ENCODE measurements around the gene NUP210. TPM values are rescaled to one million over a fixed set of nuclear protein-coding genes. Genes with fewer than 3 reads are reported as not detected.

The NUP210 gene
- total and polyA plus RNA-seq, 2 of the 13 experiments (the other 11 are each of a cell fraction or from before 2014, with no cell fraction given): 31.6 to 35.2 TPM

- TF ChIP-seq WIZ (CRISPR knock-in tag; IDR thresholded peaks at IDR 0.05) (no peak), ARNT2 (CRISPR knock-in tag; IDR thresholded peaks at IDR 0.05; ENCODE audit: low read depth) (no peak), FOXC1 (CRISPR knock-in tag; IDR thresholded peaks at IDR 0.05; ENCODE audit: borderline replicate concordance) (no peak), ZNF761 (CRISPR knock-in tag; conservative IDR thresholded peaks at IDR 0.05) (no peak), TCF12 (IDR thresholded peaks at IDR 0.05) (no peak), TCF12 (CRISPR knock-in tag; IDR thresholded peaks at IDR 0.05) (no peak)
Observed at GRCh38 chr3:13427662-13428603, 7.8 kb upstream of the NUP210 start (continued).

- Histone ChIP-seq H2AFZ (ENCODE audit: low read length) (no peak overlapping the region), H3K9me3 (ENCODE audit: low read length) (no peaks in the 10 kb centered on the region), H3K4me1 (ENCODE audit: insufficient read depth, low read length) (peaks cover 69% of the 10 kb centered on the region), H3K4me3 (replicated peaks in 1 of 3; ENCODE audit: insufficient read depth in 1 of 3, low read depth in 2 of 3, low read length in 3 of 3) (no peak overlapping the region), H3K4me2 (ENCODE audit: low read depth, low read length) (no peak overlapping the region), H3K36me3 (replicated peaks in 1 of 2; ENCODE audit: control insufficient read depth in 1 of 2, insufficient read depth in 2 of 2, low read length in 2 of 2) (no peaks in the 10 kb centered on the region), H3K79me2 (ENCODE audit: insufficient read depth, low read length) (no peaks in the 10 kb centered on the region), H3K9ac (ENCODE audit: insufficient read depth, low read depth, low read length) (no peak overlapping the region), H3K27ac (ENCODE audit: extremely low read length, insufficient read depth, low read length) (no peak overlapping the region), H4K20me1 (ENCODE audit: insufficient read depth, low read length) (no peaks in the 10 kb centered on the region), H3K27me3 (ENCODE audit: control insufficient read depth in 1 of 2, insufficient read depth in 2 of 2, low read length in 2 of 2) (no peaks in the 10 kb centered on the region)
- intact Hi-C loops (cut with micrococcal nuclease; ENCODE audit: unreplicated experiment) (no loop called here), in situ Hi-C loops (cut with HindIII; ENCODE audit: extremely low pct_ligation_motif_present, low pct_unique_long_range_greater_than_20kb) (no loop called here)
- ATAC-seq (no peak), FAIRE-seq (no peak), DNase-seq (ENCODE audit: low spot score) (no peak)
- WGBS (ENCODE audit: low lambda C conversion rate): 83% methylated on average over 1 of the region's 1 CpG
- CTCF ChIA-PET (ENCODE audit: low intra/inter-chr PET ratio, low total read pairs): no interaction called here
- no TSS peak for BruUV-seq (replicated peaks)
- POLR2A ChIA-PET: interaction anchor here (1.1 kb wide), 1 partner anchor 28 kb away, joined by 3 read pairs; no protein-coding TSS in a partner anchor
- no peak for TF ChIP-seq POLR2G (IDR thresholded peaks at IDR 0.05; ENCODE audit: low read depth, low read length)
- TF ChIP-seq SKIL (CRISPR knock-in tag; IDR thresholded peaks at IDR 0.05; ENCODE audit: borderline replicate concordance): no peak
- no peak for TF ChIP-seq CENPBD1 (CRISPR knock-in tag; IDR thresholded peaks at IDR 0.05; ENCODE audit: borderline replicate concordance, low read depth)
- TF ChIP-seq HOXA5 (CRISPR knock-in tag; IDR thresholded peaks at IDR 0.05): no peak
- no peak for TF ChIP-seq ZBTB33 (CRISPR knock-in tag; IDR thresholded peaks at IDR 0.05)
- TF ChIP-seq, protein P1, sequence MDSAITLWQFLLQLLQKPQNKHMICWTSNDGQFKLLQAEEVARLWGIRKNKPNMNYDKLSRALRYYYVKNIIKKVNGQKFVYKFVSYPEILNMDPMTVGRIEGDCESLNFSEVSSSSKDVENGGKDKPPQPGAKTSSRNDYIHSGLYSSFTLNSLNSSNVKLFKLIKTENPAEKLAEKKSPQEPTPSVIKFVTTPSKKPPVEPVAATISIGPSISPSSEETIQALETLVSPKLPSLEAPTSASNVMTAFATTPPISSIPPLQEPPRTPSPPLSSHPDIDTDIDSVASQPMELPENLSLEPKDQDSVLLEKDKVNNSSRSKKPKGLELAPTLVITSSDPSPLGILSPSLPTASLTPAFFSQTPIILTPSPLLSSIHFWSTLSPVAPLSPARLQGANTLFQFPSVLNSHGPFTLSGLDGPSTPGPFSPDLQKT (CRISPR knock-in tag; IDR thresholded peaks at IDR 0.05; ENCODE audit: borderline replicate concordance): no peak
- TF ChIP-seq ZNF746 (CRISPR knock-in tag; IDR thresholded peaks at IDR 0.05): no peak
- TF ChIP-seq ZNF691 (CRISPR knock-in tag; IDR thresholded peaks at IDR 0.05; ENCODE audit: borderline replicate concordance, low read depth): no peak
- TF ChIP-seq ZNF670 (CRISPR knock-in tag; IDR thresholded peaks at IDR 0.05; ENCODE audit: borderline replicate concordance): no peak
- TF ChIP-seq SAP130 (CRISPR knock-in tag; IDR thresholded peaks at IDR 0.05; ENCODE audit: low read depth): no peak
Observed at GRCh38 chr3:13426591-13426990, 6.5 kb upstream of the NUP210 start.

All from HepG2 (cell line).